ENCODE data around the gene PAMR1.
A peak's percentile ranks its signal among the peaks of the same experiment; 100 is the strongest.

Gene PAMR1

DNA sequence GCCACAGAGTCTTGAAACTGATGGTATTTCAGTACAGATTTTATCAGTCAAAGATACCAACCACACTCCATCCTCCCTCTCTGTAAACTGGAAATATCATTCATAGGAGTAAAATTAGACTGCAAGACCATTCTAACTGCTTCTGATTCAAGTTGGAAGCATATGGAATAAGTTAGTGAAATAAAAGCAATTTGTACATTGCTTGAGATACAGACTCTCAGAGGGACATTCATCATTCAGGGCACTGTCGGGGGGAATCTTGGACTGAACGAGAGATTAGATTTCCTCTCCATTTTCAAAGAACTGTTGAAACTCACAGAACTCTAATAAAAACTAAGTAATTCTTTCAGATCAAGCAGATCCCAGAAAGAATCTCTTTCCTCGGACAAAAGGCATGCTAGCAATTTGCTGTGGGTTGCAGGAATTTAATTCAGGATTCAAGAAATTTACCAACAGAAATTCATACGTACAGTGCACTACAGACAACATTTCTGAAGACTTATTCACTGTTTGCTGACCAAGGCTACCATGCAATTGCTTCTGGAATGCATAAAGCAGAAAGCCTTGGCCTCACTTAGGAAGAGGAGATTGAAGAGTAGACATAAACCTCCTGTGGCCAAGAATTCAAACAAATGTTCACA lies 34.1 kb downstream of the PAMR1 start:
- DNase-seq = no peak

DNA sequence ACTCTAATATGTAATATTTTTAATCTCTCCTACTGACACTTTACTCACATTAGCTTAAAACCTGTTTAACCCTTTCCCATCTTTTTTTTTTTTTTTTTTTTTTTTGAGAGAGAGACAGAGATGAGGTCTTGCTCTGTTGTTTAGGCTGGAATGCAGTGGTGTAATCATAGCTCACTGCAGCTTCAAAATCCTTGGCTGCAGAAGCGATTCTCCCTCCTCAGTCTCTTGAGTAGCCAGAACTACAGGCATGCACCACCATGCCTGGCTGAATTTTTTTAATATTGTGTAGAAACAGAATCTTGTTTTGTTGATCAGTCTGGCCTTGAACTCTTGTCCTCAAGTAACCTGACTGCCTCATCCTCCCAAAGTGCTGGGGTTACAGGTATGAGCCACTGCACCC lies 37.3 kb downstream of the PAMR1 start:
- no peak for DNase-seq

DNA sequence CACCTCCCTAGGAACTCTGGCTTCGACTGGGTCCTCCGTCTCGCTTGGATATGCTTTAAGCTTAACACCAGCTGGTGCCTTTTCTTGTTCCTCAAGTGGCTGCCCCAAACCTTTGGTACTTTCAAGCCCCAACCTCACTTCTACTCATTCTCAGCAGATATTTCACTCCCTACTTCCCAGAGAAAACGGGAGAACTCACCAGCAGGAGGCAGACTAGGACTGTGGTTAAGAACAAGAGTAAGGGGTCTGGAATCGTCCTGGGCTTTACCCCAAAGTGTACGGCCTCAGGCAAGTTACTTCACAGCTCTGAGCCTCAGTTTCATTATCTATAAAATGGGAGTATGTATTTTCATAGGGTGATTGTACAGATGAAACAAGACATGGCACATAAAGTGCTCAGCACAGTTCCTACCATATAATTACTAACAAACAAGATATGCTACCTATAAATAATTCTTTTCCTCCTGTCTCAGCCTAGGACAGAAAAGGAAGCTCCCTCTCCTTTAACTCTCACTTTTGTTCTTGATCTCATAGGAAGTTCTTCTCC lies 37.8 kb downstream of the PAMR1 start:
- DNase-seq = no peak

DNA sequence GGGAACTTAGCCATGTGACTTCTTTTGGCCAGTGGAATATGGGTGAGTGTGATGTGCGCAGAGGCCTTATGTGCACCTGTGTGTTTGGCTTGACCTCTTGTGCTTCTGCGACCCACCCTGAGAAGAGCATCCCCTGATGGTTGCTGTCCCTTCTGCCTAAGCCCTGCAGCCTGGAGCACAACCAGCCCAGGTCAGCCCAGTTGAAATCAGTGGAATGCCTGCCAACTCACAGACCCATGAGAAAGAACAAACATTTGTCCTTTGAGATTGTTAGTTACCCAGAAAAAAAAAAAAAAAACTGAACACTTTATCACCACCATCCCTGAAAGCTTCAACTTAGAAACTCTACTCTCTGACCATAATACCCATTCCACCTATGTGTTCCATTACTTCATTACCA lies 38.5 kb downstream of the PAMR1 start:
- no peak for DNase-seq

DNA sequence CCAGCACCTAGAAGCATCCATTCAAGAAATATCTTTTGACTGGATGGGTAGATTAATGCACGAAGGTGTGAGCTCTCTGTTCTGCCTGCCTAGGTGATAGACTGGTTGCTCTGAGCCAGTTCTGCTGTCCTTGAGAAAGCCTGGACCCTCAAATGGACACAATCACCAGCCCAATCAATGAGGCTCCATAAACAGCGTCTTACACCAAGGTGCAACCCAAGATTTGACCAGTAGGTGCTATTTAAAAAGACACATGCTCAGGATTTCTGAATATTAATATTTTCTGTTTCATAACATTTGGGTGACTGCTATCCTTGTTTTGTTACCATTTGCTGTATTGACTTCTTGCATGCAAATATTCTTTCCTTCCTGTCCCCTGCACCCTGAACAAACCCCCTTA lies 39.0 kb downstream of the PAMR1 start:
- DNase-seq = no peak

DNA sequence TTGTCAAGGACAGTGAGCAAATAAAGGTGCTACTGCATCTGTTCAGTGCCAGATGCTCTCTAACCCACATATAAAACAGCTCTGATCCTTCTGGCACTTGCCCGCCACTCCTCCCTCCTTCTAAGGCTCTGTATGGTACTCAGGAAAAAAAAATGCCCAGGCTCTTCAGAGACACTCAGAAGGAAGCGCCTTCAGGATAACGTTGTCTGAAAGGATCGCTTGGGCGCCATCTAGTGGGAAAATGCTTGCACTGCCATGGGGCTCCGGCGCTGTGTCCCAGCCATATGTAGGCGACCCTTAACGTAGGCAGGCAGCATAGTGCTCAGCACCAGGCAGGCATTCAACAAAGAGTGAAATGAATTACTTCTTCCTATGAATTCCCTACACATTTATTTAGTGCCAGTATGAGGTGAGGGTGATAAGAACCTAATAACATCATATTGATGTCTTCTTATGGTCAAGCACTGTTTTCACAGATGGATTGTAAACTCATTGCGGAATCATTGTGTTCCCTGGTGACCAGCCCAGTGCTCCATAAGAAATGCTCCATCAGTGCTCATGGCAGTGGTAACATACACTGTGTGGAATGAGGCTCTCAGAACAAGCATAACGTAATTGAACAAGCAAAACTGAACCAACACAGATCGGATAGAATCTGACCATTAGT lies 39.6 kb downstream of the PAMR1 start:
- peak; percentile 72 for DNase-seq

DNA sequence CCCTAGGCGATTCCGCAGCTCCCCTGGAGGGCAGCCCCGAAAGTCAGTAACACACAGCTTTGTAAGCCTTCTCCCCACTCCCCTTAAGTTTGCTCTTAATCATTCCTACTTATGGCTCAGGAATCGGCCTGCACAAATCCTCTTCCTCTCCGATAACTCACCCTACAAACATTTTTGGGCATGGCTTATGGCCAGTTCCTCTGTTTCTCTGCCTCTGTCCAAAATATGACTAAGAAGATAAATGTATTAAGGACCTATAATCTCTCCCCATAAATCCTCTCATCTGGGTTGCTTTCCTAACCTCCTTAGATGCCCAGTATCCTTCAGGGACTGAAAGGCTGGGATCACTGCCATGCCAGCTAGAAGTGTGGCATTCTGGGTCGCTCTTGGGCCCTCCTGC lies 41.0 kb downstream of the PAMR1 start:
- DNase-seq = no peak

DNA sequence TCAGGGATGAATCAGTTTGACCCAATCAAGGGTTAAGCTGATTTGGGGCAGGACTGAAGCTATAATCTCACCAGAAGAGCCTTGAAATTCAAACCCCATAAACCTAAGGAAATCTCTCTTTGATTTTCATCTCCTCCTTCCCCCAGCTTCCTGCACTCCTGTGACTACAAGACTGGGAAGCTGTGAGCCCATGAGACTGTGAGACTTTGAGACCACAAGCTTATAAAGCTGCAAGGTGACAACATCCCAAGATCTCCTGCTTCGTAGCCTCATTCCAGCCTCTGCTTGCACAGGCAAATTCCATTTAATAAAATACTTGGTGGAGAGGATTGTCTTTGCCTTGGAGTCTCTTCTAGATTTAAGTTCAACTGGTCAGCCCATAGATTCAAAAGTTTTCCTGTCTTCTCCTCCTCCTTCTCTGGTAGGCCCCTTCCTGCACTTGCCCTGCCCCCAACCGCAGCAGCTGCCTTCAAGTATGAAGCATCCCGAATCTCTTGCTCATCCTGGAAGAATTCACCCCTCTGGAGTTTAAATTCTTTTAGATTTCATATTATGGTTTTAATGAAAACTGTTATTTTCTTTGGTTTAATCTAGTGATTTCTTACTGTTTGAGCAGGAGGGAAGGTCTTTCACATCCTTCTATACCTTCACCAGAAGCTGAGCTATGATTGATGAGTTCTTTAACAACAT lies 42.1 kb downstream of the PAMR1 start:
- no peak for DNase-seq

DNA sequence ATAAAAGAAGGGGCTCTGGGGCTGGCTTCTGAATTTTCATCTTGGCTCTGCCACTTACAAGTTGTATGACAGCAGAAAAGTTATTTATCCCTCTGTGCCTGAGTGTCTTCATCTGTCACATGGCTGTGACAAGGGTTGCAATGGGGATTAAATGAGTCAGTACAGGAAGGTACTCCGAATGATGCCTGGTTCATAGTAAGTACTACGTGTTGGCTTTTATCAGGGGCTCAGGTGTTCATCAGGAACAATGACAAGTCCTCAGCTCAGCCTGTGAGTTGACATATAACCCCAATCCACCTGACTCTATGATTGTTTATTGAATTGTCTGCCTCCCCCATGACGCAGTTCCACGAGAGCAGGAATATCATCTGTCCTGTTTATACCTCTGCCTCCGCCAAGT lies 45.7 kb downstream of the PAMR1 start:
- DNase-seq = no peak

DNA sequence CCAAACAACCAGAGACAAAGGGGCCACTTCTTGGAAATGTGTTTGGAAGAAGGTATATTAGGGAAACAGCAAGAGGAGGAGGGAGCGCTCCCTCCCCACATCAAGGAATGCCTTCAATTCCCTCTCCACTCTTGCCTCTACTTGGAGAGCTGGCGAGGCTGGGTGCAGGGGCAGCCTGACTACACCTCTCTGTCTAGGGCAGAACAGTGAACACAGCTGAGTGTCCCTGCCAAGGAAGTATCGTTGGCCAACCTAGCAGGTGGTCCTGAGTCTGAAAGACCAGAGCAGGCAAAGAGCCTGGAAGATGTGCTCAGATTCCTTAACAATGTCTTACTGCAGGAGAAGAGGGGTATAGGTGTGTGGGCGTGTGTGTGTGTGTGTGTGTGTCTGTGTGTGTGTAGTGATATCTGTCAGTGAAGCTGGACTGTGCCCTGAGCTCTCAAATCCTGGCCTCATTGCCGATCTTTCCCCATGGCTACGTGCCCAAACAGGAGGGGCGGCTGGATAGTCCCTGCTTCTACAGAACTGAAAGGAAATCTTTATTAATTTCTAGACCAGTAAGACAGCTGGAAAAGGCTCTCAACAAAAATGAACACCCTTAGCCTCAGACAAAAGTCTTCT lies 46.8 kb downstream of the PAMR1 start:
- no peak for DNase-seq

DNA sequence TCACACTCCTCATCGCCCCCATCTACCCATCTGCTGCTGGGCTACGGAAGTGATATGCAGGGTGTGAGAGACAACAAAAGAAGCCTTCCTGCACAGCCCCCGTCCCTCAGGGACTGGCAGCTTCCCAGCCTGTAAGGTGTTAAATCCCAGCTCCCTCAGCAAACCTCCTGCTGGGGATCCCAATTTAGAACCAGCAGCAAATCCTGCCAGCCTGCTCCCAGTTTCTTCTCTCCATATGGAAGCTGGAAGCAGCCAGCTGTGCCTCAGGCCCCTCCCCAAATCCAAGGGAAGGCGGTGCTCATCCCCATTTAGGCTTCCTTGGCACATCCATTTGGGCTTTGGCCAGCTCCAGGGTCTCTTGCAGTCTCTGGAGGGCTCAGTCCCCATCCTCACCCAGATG lies 47.5 kb downstream of the PAMR1 start:
- DNase-seq = no peak

DNA sequence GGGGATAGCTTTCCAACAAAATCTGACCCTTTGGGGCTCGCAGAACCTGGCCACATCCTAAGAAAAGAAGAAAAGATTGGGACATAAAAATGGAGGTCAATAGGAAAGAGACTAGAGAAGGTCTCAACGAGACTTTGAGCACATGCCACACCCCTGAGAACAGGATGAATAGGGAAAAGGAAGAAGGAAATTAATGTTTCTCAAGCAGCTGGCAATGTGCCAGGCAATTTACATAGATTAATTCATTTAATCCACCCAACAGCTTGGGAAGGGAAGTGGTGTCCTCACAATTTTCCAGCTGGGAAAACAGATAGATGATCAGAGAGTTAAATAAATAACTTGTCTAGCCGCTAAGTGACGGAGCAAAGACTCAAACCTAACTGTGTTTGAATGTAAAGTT lies 50.7 kb downstream of the PAMR1 start:
- DNase-seq = no peak

DNA sequence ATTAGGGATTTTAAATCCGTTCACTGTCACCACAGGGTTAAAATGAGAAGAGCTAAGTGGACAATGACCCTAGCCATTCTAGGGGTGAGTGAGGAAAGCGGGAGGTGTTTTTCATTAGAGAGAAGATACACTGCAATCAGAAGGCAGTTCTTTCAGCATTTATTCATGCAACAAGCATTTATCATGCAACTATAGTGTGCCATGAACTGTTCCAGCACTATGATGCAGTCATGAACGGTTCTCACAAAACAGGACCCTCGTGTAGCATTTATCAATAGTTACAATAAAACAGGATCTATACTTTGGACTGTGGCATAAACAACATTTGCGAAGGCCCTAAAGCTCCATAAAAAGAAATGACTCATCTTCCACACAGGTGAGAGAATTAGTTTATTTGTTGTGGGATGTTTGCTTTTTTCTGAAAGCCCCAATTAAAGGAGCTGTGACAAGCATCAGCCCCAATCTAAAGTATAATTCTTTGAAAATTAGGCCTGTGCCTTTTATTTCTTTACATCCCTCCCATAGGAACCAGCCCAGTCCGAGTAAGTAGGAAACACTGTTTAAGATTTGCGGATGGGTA lies 51.5 kb downstream of the PAMR1 start:
- DNase-seq = no peak

DNA sequence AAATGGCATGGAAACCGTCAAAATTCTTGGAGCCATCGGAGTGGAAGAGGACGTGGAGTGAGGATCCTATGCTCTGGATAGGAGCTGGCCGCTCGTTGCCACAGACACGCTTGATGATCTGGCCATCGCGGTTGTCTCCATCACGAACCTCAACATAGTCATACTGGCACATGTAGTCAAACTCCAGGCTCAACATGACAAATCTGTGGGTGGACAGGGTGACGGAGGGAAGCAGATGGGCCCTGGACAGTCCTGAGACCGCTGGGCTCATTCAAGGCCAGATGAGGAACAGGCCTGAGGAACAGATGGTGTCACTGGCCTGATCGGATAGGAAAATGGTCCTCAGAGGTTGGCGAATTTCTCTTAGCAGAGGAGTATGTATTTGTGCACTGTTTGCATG lies 54.8 kb downstream of the PAMR1 start:
- no peak for DNase-seq

DNA sequence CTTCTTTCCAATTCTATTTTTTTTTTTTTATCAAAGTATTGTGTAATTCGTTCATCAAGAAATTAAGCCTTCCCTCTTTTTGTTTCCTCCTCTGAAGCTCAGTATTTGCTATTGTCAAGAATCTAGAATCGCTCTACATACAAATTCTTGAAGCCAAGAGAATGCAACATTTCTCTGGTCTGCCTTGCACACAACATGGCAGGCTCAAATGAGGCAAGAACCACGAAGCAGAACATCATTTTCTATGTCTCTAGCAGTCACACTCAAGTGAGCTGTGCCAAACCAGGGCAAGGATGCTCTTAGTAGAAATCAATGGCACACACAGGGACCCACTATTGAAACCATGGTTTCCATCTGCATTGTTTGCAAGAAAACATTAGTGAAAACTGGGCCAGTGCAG lies 59.4 kb downstream of the PAMR1 start:
- DNase-seq = no peak

DNA sequence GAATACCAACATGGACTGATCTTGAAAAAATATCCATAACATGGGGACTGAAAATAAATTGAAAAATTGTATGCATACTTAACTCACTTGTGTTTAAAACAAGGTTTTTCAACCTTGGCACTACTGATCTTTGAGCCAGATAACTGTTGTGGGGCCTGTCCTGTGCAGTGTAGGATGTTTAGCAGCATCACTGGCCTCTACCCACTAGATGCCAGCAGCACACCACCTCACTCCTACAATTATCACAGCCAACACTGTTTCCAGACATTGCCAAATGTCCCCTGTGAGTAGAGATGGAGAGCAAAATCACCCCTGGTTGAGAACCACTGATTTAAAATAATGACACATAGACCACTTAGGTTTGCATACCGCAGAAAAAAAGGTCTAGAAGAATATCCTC lies 61.1 kb downstream of the PAMR1 start:
- no peak for DNase-seq

DNA sequence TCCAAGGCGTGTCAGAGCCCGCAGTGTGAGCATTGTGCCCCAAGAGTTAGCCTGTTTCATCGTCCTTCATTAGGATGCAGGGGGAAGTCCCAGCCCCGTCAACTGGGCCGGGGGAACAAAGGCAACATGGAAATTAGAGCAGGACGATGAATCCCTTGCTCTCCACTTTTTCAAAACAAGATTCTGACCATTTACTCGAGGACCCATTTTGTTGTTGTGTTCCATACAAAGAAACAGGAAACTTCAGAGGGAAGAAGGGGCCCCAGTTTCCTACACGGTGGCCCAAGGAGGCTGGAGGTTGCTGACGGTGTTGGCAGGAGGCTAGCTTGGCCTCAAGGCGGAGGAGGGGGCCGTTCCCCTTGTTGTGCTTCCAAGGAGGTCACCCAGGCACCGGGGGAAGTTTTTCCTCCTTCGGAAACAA lies 62.1 kb downstream of the PAMR1 start:
- no peak for DNase-seq

DNA sequence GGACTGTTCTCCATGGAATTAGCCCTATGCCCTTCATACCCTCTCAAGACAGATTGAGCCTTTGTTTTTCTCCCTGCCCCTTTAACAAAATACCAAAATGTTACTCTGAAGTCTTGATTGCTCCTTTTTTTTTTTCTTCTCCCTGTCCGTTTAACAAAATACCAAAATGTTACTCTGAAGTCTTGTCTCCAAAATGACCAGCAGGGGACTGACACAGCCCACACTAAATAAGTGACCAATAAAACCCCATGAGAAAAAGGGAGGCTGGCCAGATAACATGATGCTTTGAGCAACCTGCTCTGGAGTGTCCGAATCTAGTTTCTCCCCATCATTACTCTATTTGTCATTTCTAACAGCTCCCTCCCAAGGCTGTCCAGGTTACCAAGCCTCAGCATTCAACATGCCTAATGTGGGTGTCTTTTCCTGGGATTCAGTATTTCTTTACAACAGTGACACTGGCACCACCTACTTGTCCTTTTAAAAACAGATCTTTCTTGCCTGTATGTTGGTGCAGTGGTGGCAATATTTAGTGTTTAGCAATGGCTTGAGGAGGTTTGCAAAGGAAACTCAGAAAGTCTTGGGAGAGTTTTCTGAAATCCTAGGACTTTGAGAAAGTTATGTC lies 63.4 kb downstream of the PAMR1 start:
- DNase-seq = no peak

DNA sequence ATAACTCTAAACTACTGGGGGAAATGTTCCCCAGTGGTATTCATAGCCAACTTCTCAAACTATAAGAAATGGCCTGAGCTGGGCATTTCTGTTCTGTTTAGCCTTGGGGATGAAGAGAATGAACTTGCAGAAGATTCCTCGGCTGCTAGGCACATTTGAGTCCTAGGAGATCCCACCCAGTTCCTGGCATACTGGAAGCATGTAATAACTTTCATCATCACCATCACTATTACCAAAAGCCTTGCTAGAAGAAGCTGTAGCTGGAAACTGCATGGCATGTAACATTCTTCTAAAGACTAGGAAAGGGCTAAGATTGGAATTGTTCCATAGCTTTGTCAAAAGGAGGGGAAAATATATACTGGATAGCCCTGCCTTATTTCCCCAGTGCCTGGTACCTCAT lies 65.9 kb downstream of the PAMR1 start:
- DNase-seq = no peak

DNA sequence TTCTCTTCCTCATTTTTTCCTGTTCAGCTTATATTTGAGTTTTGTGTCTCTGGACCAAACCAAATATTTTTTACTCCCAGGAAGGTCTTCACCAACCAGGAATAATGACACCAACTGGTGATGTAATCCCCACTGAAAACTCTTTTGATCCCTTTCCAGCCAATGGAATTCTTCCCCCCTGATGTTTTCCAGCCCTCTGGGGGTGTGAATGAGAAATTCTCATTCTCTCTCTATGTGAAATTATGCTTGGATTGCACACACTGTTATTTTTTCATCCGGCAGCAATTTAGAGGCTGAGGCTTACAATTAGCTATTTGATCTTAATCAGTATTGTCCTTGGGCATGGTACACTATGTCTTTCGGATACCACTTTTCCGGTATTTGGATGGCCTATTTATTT lies 66.6 kb downstream of the PAMR1 start:
- DNase-seq = no peak

DNA sequence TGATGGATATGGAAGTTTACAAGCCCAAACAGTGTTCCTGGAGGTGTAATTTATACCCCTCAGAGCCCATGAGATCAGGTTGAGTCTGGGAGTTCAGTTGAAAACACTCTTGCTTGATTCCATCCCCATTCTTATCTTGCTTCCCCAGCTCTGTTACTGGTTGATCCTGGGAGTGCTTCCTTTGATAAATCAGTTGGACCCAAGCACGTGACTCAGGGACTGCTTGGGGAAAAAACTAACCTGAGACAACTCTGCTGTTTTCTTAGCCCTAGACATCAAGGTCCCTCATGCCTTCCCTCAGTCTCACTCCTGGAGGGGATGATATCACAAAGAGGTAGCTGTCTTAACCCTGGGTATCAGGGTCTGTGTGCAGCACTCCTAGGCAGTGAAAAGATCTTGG lies 71.1 kb downstream of the PAMR1 start:
- no peak for DNase-seq

DNA sequence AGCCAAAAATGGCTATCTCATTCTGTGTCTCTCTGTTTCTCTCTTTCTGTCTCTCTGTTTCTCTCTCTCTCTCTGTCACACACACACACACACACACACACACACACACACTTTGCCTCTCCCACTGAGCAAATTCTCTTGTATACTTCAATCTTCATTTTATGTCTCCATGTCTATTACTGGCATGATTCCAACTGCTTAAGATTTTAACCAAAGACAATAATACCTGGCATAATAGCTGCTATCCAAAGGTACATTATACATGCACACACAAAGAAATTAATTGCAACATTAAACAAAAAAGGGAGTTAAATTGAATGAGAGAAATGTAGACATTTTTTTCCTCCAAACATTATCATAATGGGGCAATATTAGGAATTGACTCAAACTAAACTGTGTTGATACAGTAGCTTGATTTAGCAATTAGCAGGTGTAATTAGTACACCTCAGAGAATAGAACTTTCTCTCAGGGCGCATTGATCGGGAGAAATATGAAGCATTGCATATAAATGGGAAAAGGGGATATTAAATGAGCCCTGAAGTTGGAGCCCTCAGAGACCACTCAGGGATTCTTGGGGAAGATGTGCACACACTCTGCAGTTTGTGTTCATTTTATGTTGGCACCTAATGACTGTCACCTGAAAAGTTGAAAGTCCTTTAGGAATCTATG lies 88.7 kb downstream of the PAMR1 start:
- no peak for DNase-seq

Data from activated CD4-positive, alpha-beta T cell treated with anti-CD3 and anti-CD28 coated beads, Interleukin-10, Interleukin-2, amounts not matched to agents 100 ng/mL and 50 ng/mL, durations not matched to agents 16 hours and 8 hours (primary cell).